Vagina (tissue), 2 donors: ENCODE measurements around the gene RNASE8. TPM values are rescaled to one million over a fixed set of nuclear protein-coding genes. Genes with fewer than 3 reads are reported as not detected.

ENCODE experiments used
- DNase-seq, 2 donors: peaks; one replicate each; pipeline ENCODE4 v3.0.0-alpha.2; 2017; ENCODE audit errors: extremely low spot score in 2 of 2
- H3K27ac ChIP-seq: fragments of 200-600 bp; sonication (generic); one replicate; pipeline ENCODE4 v1.5.1; 2019
- H3K27me3 ChIP-seq: fragments of 200-600 bp; sonication (generic); one replicate; pipeline ENCODE4 v1.5.1; 2019
- H3K36me3 ChIP-seq, 2 donors: fragments of 200-600 bp; sonication (generic); one replicate each; pipeline ENCODE4 v1.5.1; 2017 to 2019
- H3K4me1 ChIP-seq: fragments of 200-600 bp; sonication (generic); one replicate; pipeline ENCODE4 v1.5.1; 2019
- H3K4me3 ChIP-seq, 2 donors: fragments of 200-600 bp; sonication (generic); 1 replicate in 1 of 2; 2 replicates in 1 of 2; pipeline ENCODE4 v1.5.1; 2016 to 2019
- H3K9me3 ChIP-seq: fragments of 200-600 bp; sonication (generic); one replicate; pipeline ENCODE4 v1.5.1; 2019
- POLR2A ChIP-seq, 2 donors: fragments of 450-650 bp; IDR thresholded peaks; one replicate each; pipeline ENCODE4 v1.6.1; 2017; ENCODE audit warnings: antibody characterized with exemption in 2 of 2, mild to moderate bottlenecking in 2 of 2, moderate library complexity in 2 of 2
- POLR2AphosphoS5 ChIP-seq, 2 donors: sonication (generic); formaldehyde crosslinking; IDR thresholded peaks; one replicate each; pipeline ENCODE4 v1.9.0; 2017; ENCODE audit warnings: antibody characterized with exemption in 2 of 2, mild to moderate bottlenecking in 2 of 2, low read depth in 1 of 2; ENCODE audit not compliant: insufficient read depth in 1 of 2
- intact Hi-C: fragments of 100-400 bp; cut with DNase I; formaldehyde crosslinking; loops from one replicate; pipeline ENCODE4 v1.15.1; 2023
- total RNA-seq: library from RNA; depleted of rRNA; stranded (reverse); fragments of >200 nt; gene quantifications from one replicate; pipeline ENCODE4 v1.2.3, GENCODE V29; 2016
- TF ChIP-seq, protein P1 (sequence below), 3 experiments: fragments of 450-650 bp in 2 of 3; fragments of 200-600 bp in 1 of 3; sonication (generic) in 1 of 3; IDR thresholded peaks; one replicate each; pipeline ENCODE4 v1.5.1; 2017 to 2019; ENCODE audit warnings: antibody characterized with exemption in 3 of 3, mild to moderate bottlenecking in 2 of 3, moderate library complexity in 2 of 3

The RNASE8 gene
- total RNA-seq, 1 donor from 2014 or later = not detected

DNA sequence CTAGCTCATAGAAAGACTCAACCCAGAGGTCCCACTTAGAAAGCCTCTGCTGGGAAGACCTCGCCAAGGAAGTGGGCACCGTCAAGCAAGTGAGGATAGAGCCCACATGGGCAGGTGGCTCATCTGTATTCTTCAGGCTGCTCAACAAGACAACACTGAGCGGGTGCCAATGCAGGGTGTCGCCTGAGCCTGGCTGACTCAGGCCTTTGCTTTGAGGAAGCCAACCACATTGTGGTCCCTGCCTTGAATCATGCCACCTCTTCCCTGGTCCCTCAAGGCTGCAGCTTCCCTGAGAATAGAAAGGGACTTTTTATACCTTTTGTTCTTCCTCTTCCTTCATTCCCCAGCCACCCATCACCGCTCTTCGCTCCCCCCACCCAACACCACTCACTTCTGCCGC lies 20.9 kb upstream of the RNASE8 start:
- peak overlapping the region; percentile 88 for H3K27ac ChIP-seq
- H3K9me3 ChIP-seq = no peaks in the 10 kb centered on the region
- no peak overlapping the region for H3K4me3 ChIP-seq
- peaks cover 39% of the 10 kb centered on the region for H3K4me1 ChIP-seq
- no peaks in the 10 kb centered on the region for H3K36me3 ChIP-seq
- DNase-seq = no peak
- no peaks in the 10 kb centered on the region for H3K27me3 ChIP-seq
- intact Hi-C loops = no loop called here
- no peak for TF ChIP-seq POLR2A (IDR thresholded peaks at IDR 0.05)
- TF ChIP-seq POLR2AphosphoS5 (IDR thresholded peaks at IDR 0.05; ENCODE audit: insufficient read depth in 1 of 2, low read depth in 1 of 2) = no peak
- TF ChIP-seq, protein P1, sequence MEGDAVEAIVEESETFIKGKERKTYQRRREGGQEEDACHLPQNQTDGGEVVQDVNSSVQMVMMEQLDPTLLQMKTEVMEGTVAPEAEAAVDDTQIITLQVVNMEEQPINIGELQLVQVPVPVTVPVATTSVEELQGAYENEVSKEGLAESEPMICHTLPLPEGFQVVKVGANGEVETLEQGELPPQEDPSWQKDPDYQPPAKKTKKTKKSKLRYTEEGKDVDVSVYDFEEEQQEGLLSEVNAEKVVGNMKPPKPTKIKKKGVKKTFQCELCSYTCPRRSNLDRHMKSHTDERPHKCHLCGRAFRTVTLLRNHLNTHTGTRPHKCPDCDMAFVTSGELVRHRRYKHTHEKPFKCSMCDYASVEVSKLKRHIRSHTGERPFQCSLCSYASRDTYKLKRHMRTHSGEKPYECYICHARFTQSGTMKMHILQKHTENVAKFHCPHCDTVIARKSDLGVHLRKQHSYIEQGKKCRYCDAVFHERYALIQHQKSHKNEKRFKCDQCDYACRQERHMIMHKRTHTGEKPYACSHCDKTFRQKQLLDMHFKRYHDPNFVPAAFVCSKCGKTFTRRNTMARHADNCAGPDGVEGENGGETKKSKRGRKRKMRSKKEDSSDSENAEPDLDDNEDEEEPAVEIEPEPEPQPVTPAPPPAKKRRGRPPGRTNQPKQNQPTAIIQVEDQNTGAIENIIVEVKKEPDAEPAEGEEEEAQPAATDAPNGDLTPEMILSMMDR (IDR thresholded peaks at IDR 0.05) = no peak

DNA sequence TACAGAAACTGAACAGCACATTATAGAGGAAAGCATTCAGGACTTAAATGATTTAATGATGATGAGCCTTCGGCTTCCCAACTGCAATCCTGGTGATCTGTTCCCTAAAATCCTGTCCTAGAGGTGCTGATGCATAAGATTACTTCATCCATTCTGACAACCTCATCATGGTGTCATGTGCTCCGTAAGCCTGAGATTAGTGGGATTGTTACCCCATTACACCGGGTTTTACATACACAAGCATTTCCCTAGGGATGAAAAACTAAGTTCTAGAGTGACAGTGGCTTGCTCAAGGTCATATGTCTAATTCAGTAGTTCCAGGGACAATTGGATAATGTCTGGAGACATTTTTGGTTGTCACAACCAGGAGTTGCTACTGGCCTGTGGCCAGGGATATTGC lies 20.5 kb upstream of the RNASE8 start:
- no peaks in the 10 kb centered on the region for H3K27me3 ChIP-seq
- peaks cover 43% of the 10 kb centered on the region for H3K4me1 ChIP-seq
- H3K36me3 ChIP-seq = no peaks in the 10 kb centered on the region
- no peaks in the 10 kb centered on the region for H3K9me3 ChIP-seq
- H3K27ac ChIP-seq = peak overlapping the region; percentile 88
- no peak for DNase-seq
- H3K4me3 ChIP-seq = no peak overlapping the region
- intact Hi-C loops = no loop called here
- TF ChIP-seq, protein P1 (IDR thresholded peaks at IDR 0.05) = no peak

DNA sequence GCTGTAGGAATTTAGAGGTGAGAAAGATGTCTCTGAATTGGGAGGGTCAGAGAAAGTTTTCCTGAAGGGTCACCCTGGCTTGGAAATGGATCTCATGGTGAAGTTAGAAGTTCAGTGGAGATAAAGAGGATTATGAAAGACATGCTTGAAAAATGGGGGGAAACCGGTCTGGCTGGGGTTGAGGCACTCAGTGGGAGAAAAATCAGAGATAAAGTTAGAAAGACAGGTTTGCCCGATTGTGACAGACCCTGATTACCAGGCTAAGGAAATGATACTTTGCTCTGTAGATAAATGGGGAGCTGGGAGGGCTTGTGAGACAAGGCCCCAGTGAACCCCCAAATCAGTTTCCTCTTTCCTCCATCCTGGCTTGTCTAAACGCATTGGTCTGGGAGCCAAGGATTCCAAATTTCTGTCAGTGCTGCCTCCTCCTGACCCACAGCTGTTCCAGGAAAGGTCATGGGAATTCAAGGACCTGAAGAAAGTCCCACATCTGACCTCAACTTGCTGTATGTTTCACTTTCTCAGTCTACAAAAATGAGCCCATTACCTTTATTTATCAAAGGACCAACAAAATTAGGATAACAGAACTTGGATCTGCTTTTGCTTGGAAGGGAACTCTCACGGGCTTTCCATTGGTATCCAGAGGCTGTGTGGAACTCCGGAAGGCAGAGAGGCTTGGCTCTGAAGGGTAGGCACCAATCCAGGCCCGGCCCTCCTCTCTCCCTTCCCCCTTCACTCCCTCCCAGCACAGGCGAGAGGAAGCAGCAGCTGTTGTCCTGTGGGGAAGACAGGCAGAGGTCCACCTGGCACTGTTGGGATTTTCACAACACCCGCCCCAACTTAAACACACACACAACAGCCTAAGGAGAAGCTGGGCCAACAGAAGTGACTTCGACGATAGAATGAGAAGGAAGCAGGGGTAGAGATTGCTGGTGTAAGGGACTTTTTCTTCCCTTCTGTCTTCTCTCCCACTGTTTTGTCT lies 18.9 kb upstream of the RNASE8 start:
- peak in 1 of 2 donors; percentile 97 for DNase-seq
- intact Hi-C loops = no loop called here
- H3K27ac ChIP-seq = peak overlapping the region; percentile 88
- TF ChIP-seq POLR2AphosphoS5 (IDR thresholded peaks at IDR 0.05; ENCODE audit: insufficient read depth in 1 of 2, low read depth in 1 of 2) = peak; percentile 76 to 77
- TF ChIP-seq, protein P1 (IDR thresholded peaks at IDR 0.05) = no peak
- H3K27me3 ChIP-seq = no peaks in the 10 kb centered on the region
- H3K4me3 ChIP-seq = peak overlapping the region in 1 of 2 donors; percentile 9
- H3K36me3 ChIP-seq = no peaks in the 10 kb centered on the region
- H3K9me3 ChIP-seq = no peaks in the 10 kb centered on the region
- H3K4me1 ChIP-seq = peaks cover 59% of the 10 kb centered on the region

DNA sequence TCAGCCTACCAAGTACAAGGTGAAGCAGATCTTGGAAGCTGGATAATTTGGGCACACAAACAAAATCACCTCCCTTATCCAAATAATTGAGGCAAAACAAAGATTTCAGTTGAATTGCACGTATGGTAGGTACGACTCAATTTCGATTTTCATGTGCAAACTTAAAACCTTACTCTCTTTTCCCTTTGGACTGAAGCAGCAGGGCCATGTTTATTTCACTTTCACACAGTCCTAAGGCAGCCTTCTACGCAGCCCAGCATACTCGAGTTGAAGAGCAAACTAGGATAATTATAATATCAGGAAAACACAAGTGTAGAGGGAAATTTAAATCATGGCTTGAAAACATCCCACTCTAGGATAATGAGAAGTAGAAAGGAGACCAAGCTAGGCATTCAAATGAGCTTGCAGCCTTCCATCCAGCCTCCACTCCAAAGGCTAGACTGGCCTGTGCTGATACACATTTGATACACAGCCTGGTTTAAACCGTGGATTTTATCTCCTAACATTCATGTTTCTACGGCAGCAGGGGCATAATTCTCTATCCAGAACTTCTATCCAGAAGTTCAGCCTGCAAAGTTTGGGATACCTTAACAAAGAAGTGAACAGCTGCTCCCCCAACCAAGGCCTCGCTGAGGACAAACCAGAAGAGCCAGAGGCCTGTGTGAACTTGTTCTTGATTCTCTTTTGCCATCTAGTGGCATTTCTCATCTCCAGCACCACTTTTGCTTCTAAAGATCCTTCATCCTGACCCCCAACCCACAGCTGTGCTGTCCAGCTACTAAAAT lies 17.8 kb upstream of the RNASE8 start:
- DNase-seq = no peak
- TF ChIP-seq, protein P1 (IDR thresholded peaks at IDR 0.05) = peak; percentile 19 to 68 (median 61)
- TF ChIP-seq POLR2AphosphoS5 (IDR thresholded peaks at IDR 0.05; ENCODE audit: insufficient read depth in 1 of 2, low read depth in 1 of 2) (peak in 1 of 2 donors; percentile 64), POLR2A (IDR thresholded peaks at IDR 0.05) (no peak)
- H3K27me3 ChIP-seq = no peaks in the 10 kb centered on the region
- peak overlapping the region in 1 of 2 donors; percentile 9 for H3K4me3 ChIP-seq
- H3K36me3 ChIP-seq = no peaks in the 10 kb centered on the region
- H3K4me1 ChIP-seq = peaks cover 51% of the 10 kb centered on the region
- H3K9me3 ChIP-seq = no peaks in the 10 kb centered on the region
- intact Hi-C loops = loop anchor here (2.0 to 5.0 kb wide), 2 partner anchors 25 to 37 kb away; no protein-coding TSS in a partner anchor
- H3K27ac ChIP-seq = peak overlapping the region; percentile 88
